Measurements from ENCODE around the gene PLIN5.

Gene PLIN5

DNA sequence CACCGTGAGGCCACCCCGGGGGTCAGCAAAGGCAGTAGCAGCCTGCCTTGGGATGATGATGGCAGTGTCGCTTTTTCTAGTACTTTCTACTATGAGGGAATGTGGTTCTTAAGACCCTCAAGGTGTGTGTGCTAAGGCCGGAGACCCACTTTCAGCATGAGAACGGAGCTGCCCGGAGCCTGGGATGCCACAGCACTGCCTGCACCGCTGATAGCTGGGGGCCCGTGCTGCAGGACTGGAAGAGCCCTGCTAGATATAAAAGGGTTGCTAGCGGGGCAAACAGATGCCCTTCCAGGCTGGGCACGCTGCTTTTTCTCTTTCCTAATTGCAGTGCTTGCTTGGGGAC lies 31.2 kb downstream of the PLIN5 start:
- no peak for DNase-seq

DNA sequence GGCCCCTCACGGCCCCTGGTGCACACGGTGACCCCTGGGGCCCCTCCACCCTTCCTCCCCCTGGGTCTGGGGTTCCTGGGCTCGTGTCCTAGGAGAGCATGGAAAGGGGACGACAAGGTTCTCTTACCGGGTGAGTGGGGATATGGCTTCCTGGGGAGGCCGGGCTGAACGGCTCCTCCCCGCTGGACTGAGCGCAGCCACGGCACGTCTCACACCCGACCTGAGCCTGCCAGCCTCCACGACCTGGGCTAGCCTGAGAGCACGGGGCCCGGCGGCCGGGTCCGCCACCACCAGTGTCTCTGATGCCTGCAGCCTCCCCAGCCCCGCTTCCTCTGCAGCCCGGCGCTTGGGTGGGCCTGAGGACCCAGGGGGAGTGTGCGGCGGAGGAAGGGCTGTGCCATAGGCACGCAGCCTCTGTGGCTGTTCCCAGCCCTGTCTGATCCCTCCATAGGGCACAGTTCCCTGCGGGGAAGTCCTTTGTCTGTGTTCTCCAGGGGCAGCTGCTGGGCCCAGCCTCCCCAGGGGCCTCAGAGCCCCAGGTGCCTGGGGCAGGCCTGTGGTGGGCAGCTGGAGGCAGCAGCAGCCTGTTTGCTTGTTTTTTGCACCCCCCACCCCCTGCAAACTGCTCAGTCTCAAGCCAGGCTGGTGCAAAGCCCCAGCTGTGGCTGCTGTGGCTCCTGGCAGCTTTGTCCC lies 31.7 kb downstream of the PLIN5 start:
- no peak for DNase-seq

DNA sequence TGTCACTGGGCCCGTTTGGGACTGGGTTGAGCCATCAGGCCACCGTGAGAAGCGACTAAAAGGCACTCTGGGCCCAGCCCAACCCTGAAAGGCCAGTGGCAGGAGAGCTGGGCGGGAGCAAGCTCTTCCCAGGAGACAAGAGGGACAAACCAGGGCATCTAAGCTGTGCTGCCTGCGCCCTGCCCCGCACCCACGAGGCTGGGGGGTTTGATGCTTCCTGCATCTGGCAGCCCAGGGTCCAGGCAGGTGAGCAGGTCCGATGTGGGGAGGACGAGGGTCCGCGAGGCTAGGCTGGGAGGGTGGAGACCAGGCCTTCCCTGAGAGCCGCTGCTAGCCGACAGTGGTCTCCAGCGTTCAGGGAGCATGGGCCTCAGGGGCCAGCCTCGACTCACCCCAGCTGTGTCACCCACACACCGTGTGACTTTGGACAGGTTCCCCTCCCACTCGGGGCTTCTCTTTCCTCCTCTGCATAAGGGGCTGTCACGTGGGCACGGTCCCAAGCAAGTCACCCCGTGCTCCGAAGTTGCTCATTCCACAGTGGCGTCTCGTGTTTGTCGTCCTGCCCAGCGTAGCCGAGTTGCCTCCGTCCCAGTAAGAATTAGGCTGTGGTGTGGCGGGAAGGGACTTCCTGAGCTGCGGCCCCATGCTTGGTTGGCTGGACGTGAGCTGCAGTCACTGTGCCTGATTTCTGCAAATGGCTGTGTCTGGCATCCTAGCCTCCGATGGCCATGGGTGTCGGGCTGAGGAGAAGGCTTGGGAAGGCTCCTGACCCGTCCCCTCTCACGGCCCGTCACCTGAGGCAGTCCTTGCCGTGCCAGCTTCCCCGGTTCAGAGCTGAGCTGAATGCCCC lies 32.5 kb downstream of the PLIN5 start:
- DNase-seq: no peak

DNA sequence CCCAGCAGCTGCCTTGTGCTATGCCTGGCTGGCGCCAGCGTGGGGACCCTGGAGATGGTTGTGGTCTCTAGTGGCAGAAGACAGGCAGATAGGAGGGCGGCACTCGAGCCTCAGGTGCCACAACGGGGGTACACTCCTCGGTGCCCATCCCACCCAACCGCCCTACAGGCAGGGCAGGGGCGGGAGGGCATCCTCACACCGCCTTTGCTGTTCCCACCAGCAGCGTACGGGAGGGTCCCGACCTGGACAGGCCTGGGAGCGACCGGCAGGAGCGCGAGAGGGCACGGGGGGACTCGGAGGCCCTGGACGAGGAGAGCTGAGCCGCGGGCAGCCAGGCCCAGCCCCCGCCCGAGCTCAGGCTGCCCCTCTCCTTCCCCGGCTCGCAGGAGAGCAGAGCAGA lies 33.3 kb downstream of the PLIN5 start:
- DNase-seq: no peak

DNA sequence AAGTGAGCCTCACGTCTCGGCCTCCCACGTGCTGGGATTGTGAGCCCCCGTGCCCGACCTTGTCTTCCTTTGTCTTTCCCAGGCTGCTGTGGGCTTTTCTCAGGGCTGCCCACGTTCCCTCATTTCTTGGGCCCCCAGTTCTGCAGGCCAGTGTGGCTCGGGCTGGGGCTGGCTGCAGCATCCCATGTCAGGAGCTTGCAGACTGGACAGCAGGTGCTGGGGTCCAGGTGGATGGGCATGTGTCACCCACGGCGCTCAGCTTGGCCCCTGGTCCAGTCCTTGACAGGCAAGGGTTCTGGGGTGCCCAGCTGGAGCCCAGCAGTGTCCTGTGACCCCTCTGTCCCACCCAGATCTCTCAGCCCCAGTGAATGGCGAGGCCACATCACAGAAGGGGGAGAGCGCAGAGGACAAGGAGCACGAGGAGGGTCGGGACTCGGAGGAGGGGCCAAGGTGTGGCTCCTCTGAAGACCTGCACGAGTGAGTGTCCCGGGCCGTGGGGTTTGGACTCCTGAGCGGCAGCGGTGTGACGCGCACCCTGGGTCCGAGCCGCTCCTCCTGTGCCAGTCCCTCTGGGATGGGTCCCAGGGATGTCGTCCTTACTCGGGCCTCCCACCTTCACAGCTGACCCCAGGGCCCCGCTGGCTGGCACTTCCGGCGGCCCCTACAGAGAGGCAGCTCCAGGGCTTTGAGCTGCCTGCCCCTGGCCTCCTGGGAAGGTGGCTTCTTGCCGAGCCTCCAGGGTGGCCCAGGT lies 34.0 kb downstream of the PLIN5 start:
- no peak for DNase-seq

DNA sequence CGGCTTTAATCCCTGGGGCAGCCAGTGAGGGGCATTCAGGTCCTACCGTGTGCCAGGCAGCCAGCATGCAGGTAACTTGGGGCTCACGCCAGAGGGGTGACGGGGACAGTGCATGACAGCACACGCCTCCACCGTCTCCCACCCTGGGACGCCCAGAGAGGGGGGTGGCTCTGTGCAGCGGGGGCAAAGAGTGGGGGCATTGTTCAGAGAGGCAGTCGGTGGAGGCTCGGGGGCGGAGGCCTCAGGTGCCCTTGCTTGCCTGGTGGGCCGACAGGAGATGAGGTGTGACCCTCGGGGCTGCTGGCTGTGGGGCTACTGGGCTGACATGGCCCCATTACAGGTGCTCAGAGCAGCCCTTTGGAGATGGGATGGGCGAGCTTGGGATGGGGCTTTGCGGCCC lies 35.2 kb downstream of the PLIN5 start:
- no peak for DNase-seq

DNA sequence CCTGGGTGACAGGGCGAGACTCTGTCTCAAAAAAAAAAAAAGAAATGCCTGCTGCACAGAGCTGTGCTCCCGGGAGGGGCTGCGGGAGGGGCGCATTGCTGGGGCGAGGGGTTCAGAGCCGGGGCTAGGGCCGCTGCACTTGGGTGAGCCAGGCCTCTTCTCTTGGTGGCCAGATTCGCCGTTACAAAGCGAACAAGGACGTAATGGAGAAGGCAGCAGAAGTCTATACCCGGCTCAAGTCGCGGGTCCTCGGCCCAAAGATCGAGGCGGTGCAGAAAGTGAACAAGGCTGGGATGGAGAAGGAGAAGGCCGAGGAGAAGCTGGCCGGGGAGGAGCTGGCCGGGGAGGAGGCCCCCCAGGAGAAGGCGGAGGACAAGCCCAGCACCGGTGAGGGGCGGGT lies 35.7 kb downstream of the PLIN5 start:
- DNase-seq: no peak

DNA sequence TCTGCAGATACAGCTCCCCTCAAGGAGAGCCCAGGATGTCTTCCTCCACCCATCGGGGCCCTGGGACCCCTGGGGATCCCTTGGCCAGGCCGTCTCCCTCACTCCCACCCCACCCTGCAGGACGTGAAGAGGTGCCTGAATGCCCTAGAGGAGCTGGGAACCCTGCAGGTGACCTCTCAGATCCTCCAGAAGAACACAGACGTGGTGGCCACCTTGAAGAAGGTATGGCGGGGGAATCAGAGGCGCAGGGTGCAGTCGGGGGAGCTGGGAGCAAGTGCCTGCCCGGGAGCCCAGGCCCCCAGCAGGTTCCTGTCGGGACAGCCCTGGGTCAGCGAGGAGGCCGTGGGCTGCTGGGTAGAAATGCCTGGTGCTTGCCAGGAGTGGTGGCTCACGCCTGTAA lies 36.3 kb downstream of the PLIN5 start:
- no peak for DNase-seq

DNA sequence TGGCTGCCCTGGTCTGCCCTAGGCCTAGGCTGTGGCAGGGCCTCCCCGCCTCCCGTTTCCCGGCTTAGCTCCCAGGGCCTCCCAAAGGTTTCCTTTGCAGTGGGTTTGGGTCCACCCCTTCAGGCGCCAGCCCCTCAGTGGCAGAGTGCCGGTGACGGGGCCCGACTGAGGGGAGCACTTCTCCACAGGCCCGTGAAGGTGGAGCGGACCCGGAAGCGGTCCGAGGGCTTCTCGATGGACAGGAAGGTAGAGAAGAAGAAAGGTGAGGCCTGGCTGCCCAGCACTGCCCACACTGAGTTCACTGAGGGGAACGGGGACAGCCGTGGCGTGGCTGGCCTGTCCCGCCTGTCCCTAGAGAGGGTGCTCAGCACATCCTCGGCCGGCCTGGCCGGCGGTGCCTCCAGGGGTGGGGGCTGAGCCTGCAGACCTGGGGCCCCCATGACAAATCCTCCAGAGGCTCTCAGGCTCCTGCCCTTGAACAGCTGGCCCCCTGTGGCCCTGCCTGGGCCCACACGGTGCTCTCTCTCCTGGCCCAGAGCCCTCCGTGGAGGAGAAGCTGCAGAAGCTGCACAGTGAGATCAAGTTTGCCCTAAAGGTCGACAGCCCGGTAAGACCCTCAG lies 37.1 kb downstream of the PLIN5 start:
- DNase-seq: no peak

DNA sequence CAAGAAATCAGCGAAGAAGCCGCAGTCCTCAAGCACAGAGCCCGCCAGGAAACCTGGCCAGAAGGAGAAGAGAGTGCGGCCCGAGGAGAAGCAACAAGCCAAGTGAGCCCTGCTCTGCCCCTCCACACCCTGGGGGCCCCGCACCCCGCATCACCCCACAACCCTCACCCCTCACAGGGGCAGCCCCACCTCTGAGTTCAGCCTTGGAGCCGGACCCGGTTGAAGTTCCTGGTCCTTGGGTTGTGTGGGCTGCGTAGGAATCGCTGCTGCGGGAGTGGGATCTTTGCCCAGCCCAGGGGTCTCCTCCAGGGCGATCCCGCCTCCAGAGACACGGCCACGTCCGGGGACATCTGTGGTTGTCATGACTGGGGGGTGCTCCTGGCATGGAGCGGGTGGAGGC lies 38.7 kb downstream of the PLIN5 start:
- no peak for DNase-seq

DNA sequence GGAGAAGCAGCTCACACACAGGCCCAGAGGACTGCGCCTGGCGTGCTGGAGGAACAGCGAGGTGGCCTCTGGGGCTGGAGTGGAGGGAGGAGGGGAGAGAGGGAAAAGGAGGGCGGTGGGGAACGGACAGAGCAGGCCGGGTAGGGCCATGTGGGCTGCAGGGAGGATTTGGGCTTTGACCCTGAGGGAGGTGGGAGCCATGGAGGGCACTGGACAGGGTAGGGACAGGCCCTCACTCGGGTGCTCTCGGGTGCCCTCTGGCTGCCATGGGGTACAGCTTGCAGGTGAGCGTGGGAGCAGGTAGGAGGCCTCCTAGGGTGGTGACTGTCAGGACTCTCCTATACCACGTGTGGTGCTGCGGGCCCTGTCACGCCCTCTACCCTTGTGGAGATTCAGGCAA lies 39.6 kb downstream of the PLIN5 start:
- no peak for DNase-seq

DNA sequence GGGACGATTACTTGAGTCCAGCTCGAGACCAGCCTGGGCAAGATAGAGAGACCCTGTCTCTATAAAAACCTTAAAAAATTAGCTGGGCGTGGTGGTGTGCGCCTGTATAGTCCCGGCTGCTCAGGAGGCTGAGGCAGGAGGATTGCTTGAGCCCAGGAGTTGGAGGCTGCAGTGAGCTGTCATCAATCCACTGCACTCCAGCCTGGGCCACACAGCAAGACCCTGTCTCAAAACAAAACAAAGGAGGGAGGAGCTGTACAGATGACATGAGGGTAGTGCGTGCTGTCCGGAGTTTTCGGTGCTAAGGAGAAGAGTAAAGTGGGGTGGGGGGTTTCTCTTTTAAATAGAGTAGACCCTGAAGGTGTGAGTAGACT lies 40.3 kb downstream of the PLIN5 start:
- DNase-seq: no peak

DNA sequence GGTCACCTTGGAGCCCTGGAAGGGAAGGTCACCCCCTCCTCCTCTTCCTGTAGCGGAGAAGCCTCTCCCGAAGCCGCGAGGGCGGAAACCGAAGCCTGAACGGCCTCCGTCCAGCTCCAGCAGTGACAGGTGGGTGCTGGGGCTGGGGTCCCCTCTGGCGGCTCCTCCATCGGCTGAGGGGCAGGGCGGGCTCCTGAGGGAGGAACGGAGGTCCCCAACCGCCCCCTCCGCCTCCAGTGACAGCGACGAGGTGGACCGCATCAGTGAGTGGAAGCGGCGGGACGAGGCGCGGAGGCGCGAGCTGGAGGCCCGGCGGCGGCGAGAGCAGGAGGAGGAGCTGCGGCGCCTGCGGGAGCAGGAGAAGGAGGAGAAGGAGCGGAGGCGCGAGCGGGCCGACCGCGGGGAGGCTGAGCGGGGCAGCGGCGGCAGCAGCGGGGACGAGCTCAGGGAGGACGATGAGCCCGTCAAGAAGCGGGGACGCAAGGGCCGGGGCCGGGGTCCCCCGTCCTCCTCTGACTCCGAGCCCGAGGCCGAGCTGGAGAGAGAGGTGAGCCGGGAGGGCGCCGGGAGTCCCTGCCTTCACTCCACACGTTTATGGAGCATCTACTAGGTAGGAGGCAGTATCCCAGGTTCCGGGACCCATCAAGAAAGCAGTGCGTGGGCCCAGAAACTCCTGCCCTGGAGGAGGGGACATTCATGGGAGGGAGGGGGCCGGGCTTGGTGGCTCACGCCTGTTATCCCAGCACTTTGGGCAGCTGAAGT lies 40.9 kb downstream of the PLIN5 start:
- no peak for DNase-seq

DNA sequence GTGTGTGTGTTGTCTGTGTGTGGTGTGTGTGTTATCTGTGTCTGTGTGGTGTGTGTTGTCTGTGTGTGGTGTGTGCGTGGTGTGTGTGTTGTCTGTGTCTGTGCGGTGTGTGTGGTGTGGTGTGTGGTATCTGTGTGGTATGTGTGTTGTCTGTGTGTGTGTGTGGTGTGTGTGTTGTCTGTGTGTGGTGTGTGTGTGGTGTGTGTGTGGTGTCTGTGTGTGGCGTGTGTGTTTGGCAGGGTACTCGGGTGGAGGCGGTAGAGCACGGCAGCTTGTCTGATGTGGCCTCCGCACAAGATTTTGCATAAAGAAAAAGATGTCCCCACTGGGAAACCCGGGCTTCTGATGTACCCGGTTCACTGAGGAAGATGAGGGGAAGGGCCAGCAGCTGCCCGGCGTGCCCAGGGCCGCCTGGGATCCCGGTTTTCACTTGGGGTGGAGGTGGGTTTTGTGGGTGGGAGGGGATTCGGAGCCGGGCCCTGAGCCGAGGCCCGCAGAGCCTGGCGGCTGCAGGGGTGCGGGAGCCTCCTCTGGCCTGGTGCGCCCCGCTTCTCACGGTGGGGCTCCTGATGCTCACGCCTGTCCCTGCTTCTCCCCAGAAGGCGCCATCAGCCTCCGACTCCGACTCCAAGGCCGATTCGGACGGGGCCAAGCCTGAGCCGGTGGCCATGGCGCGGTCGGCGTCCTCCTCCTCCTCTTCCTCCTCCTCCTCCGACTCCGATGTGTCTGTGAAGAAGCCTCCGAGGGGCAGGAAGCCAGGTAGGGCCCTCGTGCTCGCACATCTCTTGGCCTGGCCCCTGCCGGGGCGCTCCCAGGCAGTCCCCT lies 41.7 kb downstream of the PLIN5 start:
- no peak for DNase-seq

DNA sequence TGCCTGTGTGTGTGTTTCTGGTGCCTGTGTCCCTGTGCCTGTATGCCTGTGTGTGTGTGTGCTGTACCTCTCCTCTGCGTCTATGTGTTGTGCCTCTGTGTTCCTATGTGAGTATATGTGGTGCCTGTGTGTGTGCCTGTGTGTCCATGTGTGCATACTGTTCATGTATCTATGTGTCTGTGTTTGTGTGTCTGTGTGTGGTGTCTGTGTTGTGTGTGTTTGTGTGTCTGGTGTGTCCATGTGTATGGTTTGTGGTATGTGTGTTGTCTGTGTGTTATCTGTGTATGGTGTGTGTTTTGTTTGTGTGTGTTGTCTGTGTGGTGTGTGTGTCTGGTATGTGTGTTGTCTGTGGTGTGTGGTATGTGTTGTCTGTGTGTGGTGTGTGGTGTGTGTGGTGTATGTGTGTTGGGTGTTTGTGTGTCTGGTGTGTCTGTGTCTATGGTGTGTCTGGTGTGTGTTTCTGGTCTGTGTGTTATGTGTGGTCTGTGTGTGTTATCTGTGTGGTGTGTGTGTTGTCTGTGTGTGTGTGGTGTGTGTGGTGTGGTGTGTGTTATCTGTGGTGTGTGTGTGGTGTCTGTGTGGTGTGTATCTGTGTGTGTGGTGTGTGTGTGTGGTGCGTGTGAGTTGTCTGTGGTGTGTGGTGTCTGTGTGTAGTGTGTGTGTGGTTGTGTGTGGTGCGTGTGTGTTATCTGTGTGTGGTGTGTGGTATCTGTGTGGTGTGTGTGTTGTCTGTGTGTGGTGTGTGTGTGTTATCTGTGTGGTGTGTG lies 42.5 kb downstream of the PLIN5 start:
- DNase-seq: no peak

DNA sequence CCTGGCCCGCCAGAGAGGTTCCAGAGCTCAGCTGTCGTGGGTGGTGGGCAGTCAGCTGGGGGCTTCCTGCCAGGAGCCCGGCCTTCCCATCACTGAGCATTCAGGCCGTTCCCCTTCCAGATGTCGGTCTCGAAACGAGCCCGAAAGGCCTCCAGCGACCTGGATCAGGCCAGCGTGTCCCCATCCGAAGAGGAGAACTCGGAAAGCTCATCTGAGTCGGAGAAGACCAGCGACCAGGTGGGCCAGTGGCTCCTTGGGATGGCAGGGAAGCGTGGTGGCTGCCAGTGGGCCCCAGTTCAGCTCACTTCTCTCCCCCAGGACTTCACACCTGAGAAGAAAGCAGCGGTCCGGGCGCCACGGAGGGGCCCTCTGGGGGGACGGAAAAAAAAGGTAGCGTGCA lies 43.6 kb downstream of the PLIN5 start:
- no peak for DNase-seq

DNA sequence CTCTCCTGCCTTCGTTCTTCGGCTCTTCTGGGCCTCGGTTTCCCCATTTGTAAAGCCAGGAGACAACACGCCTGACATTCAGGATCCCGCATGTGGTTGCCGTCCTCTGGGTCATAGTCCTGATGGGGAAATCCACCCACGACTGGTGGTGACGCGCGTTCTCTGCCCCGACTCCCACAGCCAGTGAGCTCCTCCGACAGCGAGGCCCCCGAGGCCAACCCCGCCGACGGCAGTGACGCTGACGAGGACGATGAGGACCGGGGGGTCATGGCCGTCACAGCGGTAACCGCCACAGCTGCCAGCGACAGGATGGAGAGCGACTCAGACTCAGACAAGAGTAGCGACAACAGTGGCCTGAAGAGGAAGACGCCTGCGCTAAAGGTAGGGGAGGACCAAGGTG lies 46.5 kb downstream of the PLIN5 start:
- no peak for DNase-seq

DNA sequence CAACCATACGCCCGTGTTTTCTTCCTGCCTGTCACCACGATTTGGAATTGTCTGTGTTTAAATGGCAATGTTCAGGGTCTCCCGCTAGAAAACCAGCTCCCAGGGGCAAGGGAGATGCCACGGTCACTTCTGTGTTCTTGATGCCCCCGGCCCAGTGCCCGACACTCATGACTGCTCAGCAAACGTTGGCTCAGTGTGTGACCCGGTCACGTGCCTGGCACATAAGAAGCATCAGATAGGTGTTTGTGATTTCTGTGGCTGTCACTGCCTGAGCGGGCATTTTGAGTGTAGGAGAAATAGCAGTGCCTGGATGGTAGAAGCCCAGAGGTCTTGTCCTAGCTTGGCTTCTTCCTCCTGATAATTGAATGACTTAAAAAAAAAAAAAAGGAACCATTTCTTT lies 47.5 kb downstream of the PLIN5 start:
- no peak for DNase-seq

DNA sequence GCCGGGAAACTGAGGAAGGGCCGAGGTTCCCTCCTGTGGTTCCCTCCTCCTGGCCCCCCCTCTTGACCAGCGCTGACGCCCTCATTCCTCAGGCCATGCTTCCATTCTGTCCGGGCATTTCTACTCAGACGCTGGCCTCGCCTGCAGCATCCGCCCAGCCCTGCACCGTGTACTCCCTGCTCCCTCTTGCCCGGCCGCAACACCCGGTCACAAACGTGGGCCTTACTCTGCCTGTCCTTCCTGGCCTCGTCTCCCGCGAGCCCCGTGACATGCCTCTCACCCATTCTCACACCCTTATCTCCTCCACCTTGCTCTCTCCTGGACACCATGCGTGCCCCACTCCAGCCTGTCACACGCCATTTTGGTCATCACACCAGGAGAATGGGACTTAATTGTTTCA lies 51.6 kb downstream of the PLIN5 start:
- DNase-seq: no peak

DNA sequence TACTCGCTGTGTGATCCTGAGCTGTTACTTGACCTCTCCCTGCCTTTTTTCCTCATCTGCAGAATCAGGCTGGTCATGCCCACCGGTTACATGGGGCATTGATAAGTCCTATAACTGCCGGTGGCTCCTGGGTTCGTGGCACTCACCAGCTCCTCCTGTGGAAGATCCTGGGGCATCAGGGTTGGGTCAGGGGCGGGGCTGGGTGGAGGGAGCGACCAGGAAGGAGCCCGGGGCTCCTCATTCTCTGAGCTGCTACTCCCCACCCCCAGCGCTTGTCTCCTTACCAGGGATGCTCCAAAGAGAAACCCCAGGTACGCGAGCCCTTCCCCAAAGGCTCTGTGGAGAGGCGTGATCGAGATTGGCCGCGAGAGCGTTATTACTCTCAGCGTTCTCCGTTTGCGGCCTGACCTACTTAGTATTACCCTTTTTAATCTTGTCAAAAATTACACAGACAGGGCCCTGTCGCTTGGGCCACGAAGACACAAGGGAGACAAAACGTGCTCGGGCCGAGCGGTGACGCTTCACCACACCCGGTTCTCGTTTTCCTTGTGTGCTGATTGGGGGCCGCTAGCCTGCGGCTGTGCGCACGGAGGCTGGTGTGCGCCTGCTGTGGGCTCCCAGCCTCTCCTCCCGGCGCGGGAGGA lies 52.2 kb downstream of the PLIN5 start:
- no peak for DNase-seq
